H1 (cell line): ENCODE results near the gene SCAMP2. TPM values are rescaled to one million over a fixed set of nuclear protein-coding genes. Genes with fewer than 3 reads are reported as not detected.

ENCODE experiments used
- polyA plus RNA-seq, 7 experiments: library from polyadenylated mRNA; depleted of rRNA in 3 of 7; stranded (reverse) in 5 of 7; unstranded in 2 of 7; fragments of >200 nt in 5 of 7; fragments of 200-250 nt in 2 of 7; gene quantifications; 1 replicate in 5 of 7; 2 replicates in 1 of 7; 4 replicates in 1 of 7; pipeline versions ENCODE4 v1.2.1 to v1.2.3, GENCODE V29; 2011 to 2013; ENCODE audit warnings: missing spikeins in 2 of 7, mixed read lengths in 2 of 7
- total RNA-seq: library from RNA; stranded (reverse); fragmentation: NEBNext Ultra II Directional; extraction: Animal tissue kit (Norgen Biotek cat#: 25700); gene quantifications from 2 replicates; pipeline ENCODE4 v1.2.1, GENCODE V29; 2021
- TF ChIP-seq, protein P1 (sequence below): IDR thresholded peaks from 2 replicates; pipeline ENCODE4 v1.6.1; 2011; ENCODE audit warnings: low read depth, mild to moderate bottlenecking, low read length; ENCODE audit not compliant: insufficient read depth

Gene SCAMP2
- total and polyA plus RNA-seq, 2 of the 8 experiments (the other 6 are each of a cell fraction or from before 2014, with no cell fraction given) = 41.7 to 131 TPM

DNA sequence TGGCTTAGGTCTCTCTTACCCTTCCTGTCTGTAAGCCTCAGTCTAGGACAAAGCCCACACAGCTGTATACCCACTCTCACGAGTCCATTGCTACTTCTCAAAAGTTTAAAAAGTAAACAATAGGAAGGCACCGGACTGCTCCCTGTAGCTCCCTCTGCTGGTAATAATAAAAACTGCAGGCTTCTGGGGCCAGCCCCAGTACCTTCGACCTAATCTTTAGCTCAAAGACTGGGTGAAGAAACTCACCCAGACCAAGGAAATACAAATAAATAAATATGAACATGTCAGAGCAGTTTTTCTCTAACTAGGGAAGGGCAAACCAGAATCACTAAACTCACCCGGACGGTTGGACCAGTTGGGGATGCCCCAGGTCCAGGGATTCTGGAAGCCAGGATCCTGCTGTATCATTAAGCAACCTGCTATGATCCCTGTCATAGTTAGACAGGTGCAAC is 28.5 kb upstream of the SCAMP2 start (continued):
- TF ChIP-seq, protein P1, sequence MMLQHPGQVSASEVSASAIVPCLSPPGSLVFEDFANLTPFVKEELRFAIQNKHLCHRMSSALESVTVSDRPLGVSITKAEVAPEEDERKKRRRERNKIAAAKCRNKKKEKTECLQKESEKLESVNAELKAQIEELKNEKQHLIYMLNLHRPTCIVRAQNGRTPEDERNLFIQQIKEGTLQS = no peak
